Caki2 (cell line): Measurements from ENCODE around the gene KNOP1. TPM values are rescaled to one million over a fixed set of nuclear protein-coding genes. Genes with fewer than 3 reads are reported as not detected.

ENCODE experiments used
- DNase-seq: peaks from one replicate; pipeline ENCODE4 v3.0.0-alpha.2; 2015; ENCODE audit warnings: low read depth
- in situ Hi-C: cut with HindIII; loops from 2 replicates; pipeline ENCODE4 v1.10.0; 2016; ENCODE audit warnings: low sequenced_read_pairs, low pct_unique_long_range_greater_than_20kb, mixed read lengths
- total RNA-seq: library from RNA; depleted of rRNA; stranded (reverse); fragments of >200 nt; shearing (Covaris generic); gene quantifications from 2 replicates; pipeline ENCODE4 v1.2.3, GENCODE V29; 2014; ENCODE audit warnings: low replicate concordance; rRNA removed

KNOP1 gene
- total RNA-seq = 12.2 and 15.8 TPM in 2 replicates

- DNase-seq = peak; percentile 90
- in situ Hi-C loops = no loop called here
Measured at GRCh38 chr16:19717741-19718623, at the start of gene KNOP1, which contains the start of gene IQCK. Gene KNOP1, minus strand, starts transcription at chr16:19718227. Its CDS starts 3,192 bp downstream, at chr16:19715035. Gene IQCK, plus strand, starts transcription at chr16:19718271. Its CDS starts 36 bp downstream, at chr16:19718307.

GRCh38 chr16:19767497-19767896 lies 49.5 kb upstream of the KNOP1 start:
- DNase-seq = no peak
- in situ Hi-C loops = no loop called here

GRCh38 chr16:19766988-19767387 lies 49.0 kb upstream of the KNOP1 start:
- in situ Hi-C loops = no loop called here
- no peak for DNase-seq

- DNase-seq = no peak
- in situ Hi-C loops = no loop called here
Measured at GRCh38 chr16:19766554-19766884, 48.5 kb upstream of the KNOP1 start.

GRCh38 chr16:19765860-19766553 lies 48.0 kb upstream of the KNOP1 start:
- in situ Hi-C loops = no loop called here
- DNase-seq = no peak

- in situ Hi-C loops = no loop called here
Measured at GRCh38 chr16:19760356-19761060, 42.5 kb upstream of the KNOP1 start.

GRCh38 chr16:19757762-19758595 lies 40.0 kb upstream of the KNOP1 start:
- in situ Hi-C loops = no loop called here
- no peak for DNase-seq

More at GRCh38 chr16:19760356-19761060, 42.5 kb upstream of the KNOP1 start:
- no peak for DNase-seq

GRCh38 chr16:19757026-19757425 lies 39.0 kb upstream of the KNOP1 start:
- DNase-seq = no peak
- in situ Hi-C loops = no loop called here

- no peak for DNase-seq
- in situ Hi-C loops = no loop called here
Measured at GRCh38 chr16:19755268-19755667, 37.2 kb upstream of the KNOP1 start.

- no peak for DNase-seq
- in situ Hi-C loops = no loop called here
Measured at GRCh38 chr16:19754644-19755036, 36.6 kb upstream of the KNOP1 start.

GRCh38 chr16:19753815-19754643 lies 36.0 kb upstream of the KNOP1 start:
- in situ Hi-C loops = no loop called here
- DNase-seq = no peak

GRCh38 chr16:19751478-19752385 lies 33.7 kb upstream of the KNOP1 start:
- in situ Hi-C loops = no loop called here
- DNase-seq = no peak

- in situ Hi-C loops = no loop called here
- no peak for DNase-seq
Measured at GRCh38 chr16:19749571-19750080, 31.6 kb upstream of the KNOP1 start.

- in situ Hi-C loops = no loop called here
Measured at GRCh38 chr16:19748389-19749168, 30.6 kb upstream of the KNOP1 start.

GRCh38 chr16:19746561-19746960 lies 28.5 kb upstream of the KNOP1 start:
- in situ Hi-C loops = no loop called here
- DNase-seq = no peak

More at GRCh38 chr16:19748389-19749168, 30.6 kb upstream of the KNOP1 start:
- DNase-seq = no peak
